T-helper 1 cell treated with Interleukin-12 subunit alpha and Interleukin-12 subunit beta and Interleukin-4 antibody, amounts not matched to agents 30 μg/mL and 1 μg/mL, for 36 hours (primary cell): ENCODE data around the gene TMEM125.

Source experiments
- H3K27ac Mint-ChIP-seq: one replicate; pipeline ENCODE4 v1.8.0; 2021; ENCODE audit warnings: mild to moderate bottlenecking, mixed read lengths
- H3K27me3 Mint-ChIP-seq: one replicate; pipeline ENCODE4 v1.8.0; 2021; ENCODE audit warnings: low read depth, mixed read lengths
- H3K36me3 Mint-ChIP-seq: one replicate; pipeline ENCODE4 v1.8.0; 2021; ENCODE audit warnings: low read depth, mixed read lengths
- H3K4me1 Mint-ChIP-seq: one replicate; pipeline ENCODE4 v1.8.0; 2021; ENCODE audit warnings: low read depth, mixed read lengths
- H3K4me3 Mint-ChIP-seq: one replicate; pipeline ENCODE4 v1.8.0; 2021; ENCODE audit warnings: mild to moderate bottlenecking, moderate library complexity, mixed read lengths
- H3K9me3 Mint-ChIP-seq: one replicate; pipeline ENCODE4 v1.8.0; 2021; ENCODE audit warnings: mixed read lengths

TMEM125 gene

DNA sequence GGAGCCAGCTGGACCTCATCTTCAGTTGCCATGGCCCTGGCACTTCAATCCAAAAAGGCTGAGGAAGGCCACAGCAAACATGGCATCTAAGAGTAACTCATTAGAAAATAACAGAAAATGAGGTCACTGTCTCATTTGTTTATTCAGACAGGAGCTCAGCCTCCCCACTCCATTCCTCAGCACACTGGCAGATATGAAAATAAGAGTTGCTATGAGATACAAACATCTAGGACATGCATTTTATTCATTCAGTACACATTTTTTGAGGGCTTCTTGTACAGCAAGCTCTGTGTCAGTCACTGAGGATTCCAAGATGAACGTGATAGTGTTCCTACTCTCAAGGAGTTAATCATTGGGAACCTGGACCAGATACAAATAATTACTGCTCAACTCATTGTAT is 32.7 kb upstream of the TMEM125 start:
- H3K27me3 Mint-ChIP-seq: no peaks in the 10 kb centered on the region
- H3K27ac Mint-ChIP-seq: no peak overlapping the region
- H3K4me3 Mint-ChIP-seq: no peak overlapping the region
- no peaks in the 10 kb centered on the region for H3K36me3 Mint-ChIP-seq
- H3K4me1 Mint-ChIP-seq: peaks cover 12% of the 10 kb centered on the region
- peaks cover 5% of the 10 kb centered on the region for H3K9me3 Mint-ChIP-seq

DNA sequence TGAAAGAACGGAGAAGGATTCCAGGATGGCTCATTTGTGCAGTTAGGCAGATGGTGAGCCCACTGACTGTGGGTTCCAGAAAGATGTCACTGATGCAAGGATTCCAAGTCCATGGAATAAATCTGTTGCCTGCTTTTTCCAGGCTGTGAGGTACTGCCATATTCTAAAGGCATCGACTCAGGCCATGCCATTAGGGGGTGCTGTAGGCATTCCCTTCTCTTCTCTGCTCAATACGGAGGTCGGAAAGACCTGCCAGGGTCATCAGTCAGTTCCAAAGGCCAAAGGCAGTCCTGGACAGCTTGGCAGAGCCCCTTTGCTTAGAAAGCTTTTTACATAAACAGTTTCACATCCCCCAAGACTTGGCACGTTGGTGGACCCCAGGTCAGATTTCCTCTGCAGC is 31.7 kb upstream of the TMEM125 start:
- Mint-ChIP-seq H3K4me1 (peaks cover 12% of the 10 kb centered on the region), H3K27me3 (no peaks in the 10 kb centered on the region), H3K36me3 (no peaks in the 10 kb centered on the region), H3K4me3 (no peak overlapping the region), H3K27ac (no peak overlapping the region), H3K9me3 (peaks cover 5% of the 10 kb centered on the region)

DNA sequence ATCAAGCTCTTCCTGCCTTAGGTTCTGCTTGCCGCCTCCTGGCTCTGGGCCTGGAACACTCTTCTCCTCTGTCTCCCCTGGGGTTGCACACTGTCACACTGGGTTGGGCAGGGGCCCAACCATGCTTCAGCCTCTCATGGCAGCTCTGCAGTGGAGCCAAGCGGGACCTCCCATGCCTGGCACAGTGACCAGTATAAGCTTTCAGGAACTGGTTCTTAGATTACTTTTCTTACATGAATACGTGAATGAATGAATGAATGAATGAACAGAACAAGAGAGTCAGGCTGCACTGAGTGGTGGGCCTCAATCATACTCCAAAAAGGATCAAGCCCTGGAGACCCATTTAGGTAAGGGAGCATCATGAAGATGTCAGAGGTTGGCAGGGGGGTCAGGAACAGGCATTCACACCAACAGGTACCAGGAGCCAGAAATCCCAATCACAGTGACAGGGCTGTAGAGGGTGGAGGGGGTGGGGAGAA is 30.8 kb upstream of the TMEM125 start:
- H3K27ac Mint-ChIP-seq: no peak overlapping the region
- H3K4me3 Mint-ChIP-seq: no peak overlapping the region
- H3K9me3 Mint-ChIP-seq: peaks cover 5% of the 10 kb centered on the region
- H3K36me3 Mint-ChIP-seq: no peaks in the 10 kb centered on the region
- peaks cover 12% of the 10 kb centered on the region for H3K4me1 Mint-ChIP-seq
- no peaks in the 10 kb centered on the region for H3K27me3 Mint-ChIP-seq

DNA sequence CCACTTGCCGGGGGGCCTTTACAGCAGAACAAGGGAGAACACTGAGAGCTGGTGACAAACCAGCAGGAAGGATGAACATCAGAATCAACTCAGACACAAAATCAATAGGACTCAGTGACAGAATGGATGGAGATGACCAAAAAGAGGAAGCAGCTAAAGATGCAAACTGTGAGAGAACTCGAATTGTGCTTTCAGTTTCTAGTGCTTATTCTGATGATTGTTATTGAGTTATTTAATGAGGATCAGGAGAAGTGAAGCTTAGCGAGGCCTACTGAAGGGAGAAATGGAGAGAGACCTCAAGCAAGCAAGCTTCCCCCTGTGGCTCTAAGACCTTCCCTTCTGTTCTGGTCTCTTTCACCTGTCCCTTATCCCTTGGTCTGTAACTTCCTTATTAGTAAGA is 30.3 kb upstream of the TMEM125 start:
- Mint-ChIP-seq H3K27ac (no peak overlapping the region), H3K36me3 (no peaks in the 10 kb centered on the region), H3K9me3 (peaks cover 5% of the 10 kb centered on the region), H3K4me3 (no peak overlapping the region), H3K4me1 (peaks cover 12% of the 10 kb centered on the region), H3K27me3 (no peaks in the 10 kb centered on the region)

DNA sequence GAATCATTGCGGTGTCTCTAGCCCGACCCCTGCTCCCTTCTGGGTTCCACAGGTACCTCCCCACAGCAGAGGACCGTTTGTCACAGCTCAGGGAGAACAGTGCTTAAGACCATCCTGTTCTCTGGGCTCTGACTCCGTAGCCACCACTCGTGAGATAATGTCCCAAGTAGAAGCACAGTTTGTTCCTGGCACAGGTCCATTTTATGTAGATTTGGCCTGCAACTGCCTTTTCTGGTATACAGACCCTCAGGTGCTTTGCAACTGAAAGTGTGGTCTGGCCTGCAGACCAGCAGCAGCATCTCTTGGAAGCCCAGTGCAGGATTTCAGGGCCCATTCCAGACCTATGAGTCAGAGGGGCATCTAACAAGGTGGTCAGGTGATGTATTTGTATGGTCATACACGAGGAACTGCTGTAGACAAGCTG is 28.4 kb upstream of the TMEM125 start:
- H3K27ac Mint-ChIP-seq: no peak overlapping the region
- peaks cover 10% of the 10 kb centered on the region for H3K27me3 Mint-ChIP-seq
- H3K4me1 Mint-ChIP-seq: peaks cover 12% of the 10 kb centered on the region
- H3K9me3 Mint-ChIP-seq: peaks cover 5% of the 10 kb centered on the region
- no peaks in the 10 kb centered on the region for H3K36me3 Mint-ChIP-seq
- no peak overlapping the region for H3K4me3 Mint-ChIP-seq

DNA sequence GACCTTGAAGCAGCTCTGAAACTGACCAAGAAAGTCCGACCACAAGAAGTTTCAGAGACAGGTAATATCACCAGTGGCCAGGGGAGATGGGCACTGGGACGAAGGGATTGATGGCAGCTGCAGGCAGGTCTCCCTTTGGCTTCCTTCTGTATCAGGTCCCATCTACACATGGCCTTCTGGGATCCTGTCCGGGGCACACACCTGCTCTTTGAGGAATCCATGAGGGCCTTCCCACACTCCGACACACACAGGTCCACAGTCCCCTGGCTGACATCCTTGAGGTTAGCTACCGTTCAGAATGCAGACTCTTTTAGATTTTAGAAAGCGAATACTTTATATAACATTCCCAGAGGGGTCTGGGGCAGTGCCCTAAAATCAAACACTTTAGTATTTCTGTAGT is 26.5 kb upstream of the TMEM125 start:
- H3K4me1 Mint-ChIP-seq: peaks cover 10% of the 10 kb centered on the region
- peaks cover 14% of the 10 kb centered on the region for H3K9me3 Mint-ChIP-seq
- H3K4me3 Mint-ChIP-seq: no peak overlapping the region
- peaks cover 14% of the 10 kb centered on the region for H3K27me3 Mint-ChIP-seq
- no peak overlapping the region for H3K27ac Mint-ChIP-seq
- no peaks in the 10 kb centered on the region for H3K36me3 Mint-ChIP-seq

DNA sequence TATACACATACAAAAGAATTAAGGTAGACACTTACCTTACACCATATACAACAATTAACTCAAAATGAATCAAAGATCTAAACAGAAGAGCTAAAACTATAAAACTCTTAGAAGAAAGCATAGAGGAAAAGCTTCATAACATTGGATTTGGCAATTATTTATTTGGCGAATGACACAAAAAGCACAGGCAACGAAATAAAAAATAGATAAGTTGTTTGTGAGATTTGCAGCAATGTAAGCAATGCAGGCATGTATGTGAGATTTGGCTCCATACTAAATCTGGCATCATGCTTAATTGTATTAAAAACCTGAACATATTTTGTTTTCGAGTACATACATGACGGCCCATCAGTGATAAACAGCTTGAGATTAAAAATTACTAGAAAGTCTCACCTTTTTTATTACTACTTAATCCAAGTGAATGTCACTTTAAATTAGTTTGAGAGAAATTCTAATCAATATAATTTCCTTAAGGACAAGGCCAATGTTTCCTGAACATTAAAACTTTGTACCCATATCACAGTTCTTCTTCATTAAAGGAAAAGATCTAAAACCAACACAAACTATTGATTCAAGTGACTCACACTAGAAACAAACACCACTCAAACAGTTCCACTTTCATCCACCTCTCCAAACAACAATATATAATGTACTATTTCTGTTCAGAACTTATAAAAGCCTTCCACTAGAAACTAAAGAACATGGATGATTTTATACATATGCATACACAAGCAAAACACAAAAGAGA is 23.1 kb upstream of the TMEM125 start:
- no peak overlapping the region for H3K27ac Mint-ChIP-seq
- H3K36me3 Mint-ChIP-seq: no peaks in the 10 kb centered on the region
- peaks cover 29% of the 10 kb centered on the region for H3K27me3 Mint-ChIP-seq
- H3K4me3 Mint-ChIP-seq: no peak overlapping the region
- H3K9me3 Mint-ChIP-seq: peaks cover 9% of the 10 kb centered on the region
- no peaks in the 10 kb centered on the region for H3K4me1 Mint-ChIP-seq

DNA sequence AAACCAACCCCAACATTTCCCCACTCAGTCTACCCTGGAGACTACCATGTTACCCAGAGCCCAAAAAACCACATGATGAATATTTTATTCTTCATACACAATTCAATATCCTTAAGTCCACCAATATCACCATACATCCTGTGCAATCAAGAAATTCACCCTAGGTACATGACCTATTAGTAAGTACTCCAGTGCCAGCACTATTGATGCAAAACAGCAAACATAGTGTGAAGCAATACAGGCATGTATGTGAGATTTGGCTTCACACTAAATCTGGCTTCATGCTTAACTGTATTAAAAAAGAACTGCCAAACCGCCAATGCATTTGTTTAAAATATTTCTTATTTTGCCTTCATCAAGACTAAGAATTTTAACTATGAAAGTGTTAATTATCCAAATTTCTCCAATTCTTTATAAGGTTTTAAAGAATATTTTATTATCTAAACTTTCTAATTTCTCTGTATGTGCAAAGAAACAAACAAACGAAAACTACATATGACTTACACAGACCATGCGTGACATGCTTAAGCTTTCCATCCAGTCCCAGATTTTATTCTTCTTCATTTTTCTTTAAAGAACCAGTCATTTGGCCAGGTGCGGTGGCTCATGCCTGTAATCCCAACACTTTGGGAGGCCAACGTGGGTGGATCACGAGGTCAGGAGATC is 22.4 kb upstream of the TMEM125 start:
- Mint-ChIP-seq H3K4me1 (no peaks in the 10 kb centered on the region), H3K9me3 (peaks cover 9% of the 10 kb centered on the region), H3K4me3 (no peak overlapping the region), H3K36me3 (no peaks in the 10 kb centered on the region), H3K27ac (no peak overlapping the region), H3K27me3 (peaks cover 33% of the 10 kb centered on the region)

DNA sequence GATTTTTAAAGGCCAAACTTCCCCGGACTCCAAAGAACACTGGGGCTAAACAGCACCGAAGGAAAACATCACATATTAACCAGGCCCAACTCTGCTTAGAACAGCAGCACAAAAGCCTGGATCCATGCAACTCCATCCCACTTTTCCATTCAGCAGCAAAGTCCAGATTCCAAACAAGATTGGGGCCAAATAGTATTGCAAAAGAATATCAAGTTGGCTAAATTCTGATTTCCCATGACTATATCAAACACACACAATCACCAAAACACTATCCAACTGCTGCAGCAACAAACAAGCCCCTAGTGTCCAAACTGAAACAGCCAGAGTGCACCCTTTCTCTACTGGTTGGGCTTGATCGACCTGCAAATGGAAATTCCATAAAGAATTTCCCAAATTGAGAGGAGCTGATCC is 19.4 kb upstream of the TMEM125 start:
- H3K27ac Mint-ChIP-seq: no peak overlapping the region
- no peak overlapping the region for H3K4me3 Mint-ChIP-seq
- no peaks in the 10 kb centered on the region for H3K36me3 Mint-ChIP-seq
- H3K9me3 Mint-ChIP-seq: peaks cover 9% of the 10 kb centered on the region
- H3K27me3 Mint-ChIP-seq: peaks cover 42% of the 10 kb centered on the region
- no peaks in the 10 kb centered on the region for H3K4me1 Mint-ChIP-seq

DNA sequence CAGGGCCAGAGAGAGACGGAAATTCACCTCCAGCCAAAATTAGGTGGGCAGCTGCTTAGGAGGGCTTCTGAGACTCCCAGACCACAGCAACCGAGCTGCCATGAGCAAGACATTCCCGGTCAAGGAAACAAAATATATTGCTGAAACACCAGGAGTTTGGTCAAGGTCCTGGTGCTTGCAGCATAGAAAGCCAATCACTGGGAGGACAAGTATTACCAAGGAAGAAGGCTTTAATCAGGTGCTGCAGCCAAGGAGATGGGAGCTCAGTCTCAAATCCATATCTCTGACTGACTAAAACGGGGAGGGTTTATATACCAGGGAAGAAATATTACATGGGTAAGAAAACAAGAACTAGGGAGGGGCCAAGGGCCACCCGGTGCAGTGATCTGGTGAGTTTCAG is 18.8 kb upstream of the TMEM125 start:
- Mint-ChIP-seq H3K4me1 (no peaks in the 10 kb centered on the region), H3K9me3 (peaks cover 9% of the 10 kb centered on the region), H3K27me3 (peaks cover 35% of the 10 kb centered on the region), H3K36me3 (no peaks in the 10 kb centered on the region), H3K4me3 (no peak overlapping the region), H3K27ac (no peak overlapping the region)

DNA sequence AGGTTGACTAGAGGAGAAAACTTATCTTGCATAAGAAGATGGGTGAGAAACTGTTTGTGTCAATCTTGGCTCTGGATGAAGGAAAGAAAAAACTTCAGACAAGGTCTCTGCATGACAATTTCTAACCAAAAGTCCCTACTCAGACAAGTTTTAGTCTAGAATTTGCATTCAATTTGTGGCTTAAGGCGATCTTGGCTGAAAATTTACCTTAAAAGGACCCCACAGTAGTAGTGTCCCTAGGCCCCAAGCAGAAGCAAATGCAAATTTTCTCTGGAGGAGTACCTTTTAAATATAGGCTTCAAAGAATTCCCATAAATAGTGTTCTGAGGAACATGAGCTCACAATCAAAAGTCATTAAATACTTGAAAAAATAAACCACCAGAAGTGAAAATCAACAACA is 17.6 kb upstream of the TMEM125 start:
- no peak overlapping the region for H3K27ac Mint-ChIP-seq
- no peaks in the 10 kb centered on the region for H3K36me3 Mint-ChIP-seq
- no peaks in the 10 kb centered on the region for H3K4me1 Mint-ChIP-seq
- peaks cover 30% of the 10 kb centered on the region for H3K27me3 Mint-ChIP-seq
- no peak overlapping the region for H3K4me3 Mint-ChIP-seq
- peaks cover 4% of the 10 kb centered on the region for H3K9me3 Mint-ChIP-seq

DNA sequence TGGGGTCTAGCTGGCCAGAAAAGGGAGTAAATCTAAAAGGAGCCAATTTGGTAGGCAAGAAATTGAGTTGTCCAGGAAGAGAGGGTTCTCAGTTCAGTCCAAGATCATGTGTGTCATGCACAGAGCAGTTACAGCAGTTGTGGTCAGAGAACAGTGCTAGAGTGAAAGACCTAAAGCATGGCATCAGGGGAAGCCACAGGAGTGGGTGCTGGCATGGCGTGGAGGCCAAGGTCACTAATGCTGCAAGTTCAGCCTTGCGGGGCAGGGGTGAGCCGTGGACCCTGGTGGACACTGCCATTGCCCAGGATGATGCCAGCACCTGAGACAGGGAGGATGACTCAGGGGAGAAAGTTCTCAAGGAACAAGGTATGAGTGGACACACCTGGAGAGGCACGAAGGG is 16.6 kb upstream of the TMEM125 start:
- no peaks in the 10 kb centered on the region for H3K4me1 Mint-ChIP-seq

DNA sequence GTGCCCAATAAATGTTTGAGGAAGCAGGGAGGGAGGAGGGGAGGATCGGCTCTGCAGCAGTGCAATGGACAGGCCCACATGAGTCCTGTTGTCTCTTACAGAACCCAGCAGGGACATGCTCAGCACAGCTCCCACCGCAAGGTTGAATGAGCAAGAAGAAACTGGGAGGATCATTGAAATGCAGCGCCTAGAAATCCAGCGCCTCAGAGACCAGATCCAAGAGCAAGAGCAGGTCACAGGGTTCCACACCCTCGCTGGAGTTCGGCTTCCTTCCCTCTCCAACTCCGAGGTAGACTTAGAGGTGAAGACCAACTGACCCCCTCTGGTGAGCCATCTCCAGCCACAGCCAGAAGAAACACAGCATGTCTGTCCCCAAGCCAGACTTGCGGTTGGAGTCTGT is 15.9 kb upstream of the TMEM125 start:
- Mint-ChIP-seq H3K27me3 (peaks cover 32% of the 10 kb centered on the region), H3K9me3 (peaks cover 14% of the 10 kb centered on the region), H3K36me3 (peaks cover 3% of the 10 kb centered on the region), H3K4me1 (no peaks in the 10 kb centered on the region), H3K4me3 (no peak overlapping the region), H3K27ac (no peak overlapping the region)

More for the DNA sequence above, 16.6 kb upstream of the TMEM125 start:
- Mint-ChIP-seq H3K4me3 (no peak overlapping the region), H3K27ac (no peak overlapping the region), H3K27me3 (peaks cover 32% of the 10 kb centered on the region), H3K36me3 (peaks cover 3% of the 10 kb centered on the region), H3K9me3 (peaks cover 8% of the 10 kb centered on the region)

DNA sequence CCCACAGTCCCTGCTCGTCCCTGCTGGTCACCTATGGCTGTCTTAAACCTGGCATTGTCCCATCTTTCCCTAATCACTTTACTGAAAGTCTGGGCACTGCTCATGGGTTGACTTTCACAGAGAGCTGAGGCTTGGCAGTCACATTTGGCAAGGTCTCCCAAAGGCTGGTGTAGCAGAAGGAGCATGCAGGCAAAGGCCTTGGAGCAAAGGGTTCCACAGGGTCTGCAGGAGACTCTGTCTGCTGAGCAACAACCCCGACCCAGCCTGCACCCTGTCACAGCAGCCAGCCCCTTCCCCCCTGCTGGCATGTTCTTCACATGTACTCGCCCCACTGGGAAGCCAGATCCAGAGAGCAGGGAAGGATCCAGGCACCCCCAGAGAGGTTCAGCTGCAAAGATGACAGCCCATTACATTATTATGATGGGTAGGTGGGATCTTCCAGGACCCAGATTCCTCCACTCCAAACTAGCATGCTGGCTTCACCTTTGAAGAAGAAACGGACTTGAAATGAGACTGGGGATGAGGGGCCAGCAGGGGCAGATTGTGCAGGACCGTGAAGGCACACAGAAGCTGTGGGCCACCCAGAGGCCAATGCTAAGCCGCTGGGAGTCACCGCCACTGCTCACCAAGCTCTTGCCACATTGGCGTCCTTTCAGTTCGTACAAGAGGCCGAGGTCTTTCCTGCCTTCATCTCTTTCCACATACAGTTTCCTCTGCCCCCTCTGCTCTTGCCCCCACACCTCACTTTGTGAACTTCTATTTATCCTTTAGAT is 14.2 kb upstream of the TMEM125 start:
- Mint-ChIP-seq H3K27ac (no peak overlapping the region), H3K9me3 (peaks cover 14% of the 10 kb centered on the region), H3K27me3 (peaks cover 28% of the 10 kb centered on the region), H3K36me3 (peaks cover 3% of the 10 kb centered on the region), H3K4me3 (no peak overlapping the region), H3K4me1 (no peaks in the 10 kb centered on the region)
